ENCODE data around the gene PARD3. TPM values are rescaled to one million over a fixed set of nuclear protein-coding genes. Genes with fewer than 3 reads are reported as not detected.
A peak's percentile ranks its signal among the peaks of the same experiment; 100 is the strongest.

PARD3 gene
- total and polyA plus RNA-seq, 5 donors = 10.5 to 40.3 (median 27.8) TPM

GRCh38 chr10:34740321-34740720, 74.8 kb downstream of the PARD3 start:
- no peak for ATAC-seq
- Histone ChIP-seq H3K27ac (ENCODE audit: low read length) (no peak overlapping the region), H3K4me1 (ENCODE audit: control insufficient read depth, insufficient read depth, low read length) (peaks cover 4% of the 10 kb centered on the region), H3K27me3 (ENCODE audit: control insufficient read depth, insufficient read depth) (no peaks in the 10 kb centered on the region), H3K9me3 (ENCODE audit: control insufficient read depth, low read length) (no peaks in the 10 kb centered on the region), H3K4me3 (ENCODE audit: low read length) (no peak overlapping the region)
- no peak for DNase-seq
- intact Hi-C loops (cut with DNase I) = no loop called here
- WGBS = 41% methylated on average over 5 of the region's 5 CpGs

- DNase-seq (peak; percentile 32 to 77 (median 73)), ATAC-seq (peak; percentile 51 to 63)
- no peak overlapping the region for H3K4me3 ChIP-seq (ENCODE audit: low read length)
- H3K27me3 ChIP-seq (ENCODE audit: control insufficient read depth, insufficient read depth) = no peaks in the 10 kb centered on the region
- 7% methylated on average over 9 of the region's 9 CpGs for WGBS
- no peaks in the 10 kb centered on the region for H3K9me3 ChIP-seq (ENCODE audit: control insufficient read depth, low read length)
- H3K4me1 ChIP-seq (ENCODE audit: control insufficient read depth, insufficient read depth, low read length) = peaks cover 4% of the 10 kb centered on the region
- H3K27ac ChIP-seq (ENCODE audit: low read length) = no peak overlapping the region
- intact Hi-C loops (cut with DNase I) = no loop called here
Measured at GRCh38 chr10:34739915-34740314, 75.2 kb downstream of the PARD3 start.

- Histone ChIP-seq H3K27me3 (ENCODE audit: control insufficient read depth, insufficient read depth) (no peaks in the 10 kb centered on the region), H3K4me1 (ENCODE audit: control insufficient read depth, insufficient read depth, low read length) (peaks cover 2% of the 10 kb centered on the region), H3K27ac (ENCODE audit: low read length) (no peak overlapping the region), H3K9me3 (ENCODE audit: control insufficient read depth, low read length) (no peaks in the 10 kb centered on the region), H3K4me3 (ENCODE audit: low read length) (no peak overlapping the region)
- no peak for DNase-seq
- intact Hi-C loops (cut with DNase I) = no loop called here
- 94% methylated on average over 7 of the region's 7 CpGs for WGBS
- no peak for ATAC-seq
Measured at GRCh38 chr10:34737772-34738169, 77.3 kb downstream of the PARD3 start.

GRCh38 chr10:34736976-34737771, 77.9 kb downstream of the PARD3 start:
- Histone ChIP-seq H3K9me3 (ENCODE audit: control insufficient read depth, low read length) (no peaks in the 10 kb centered on the region), H3K4me1 (ENCODE audit: control insufficient read depth, insufficient read depth, low read length) (peaks cover 2% of the 10 kb centered on the region), H3K27ac (ENCODE audit: low read length) (no peak overlapping the region), H3K27me3 (ENCODE audit: control insufficient read depth, insufficient read depth) (no peaks in the 10 kb centered on the region), H3K4me3 (ENCODE audit: low read length) (no peak overlapping the region)
- ATAC-seq (no peak), DNase-seq (no peak)
- intact Hi-C loops (cut with DNase I) = no loop called here
- WGBS = 88% methylated on average over 12 of the region's 12 CpGs

- WGBS = 82% methylated on average over 3 of the region's 3 CpGs
- no peak for ATAC-seq
- H3K4me1 ChIP-seq (ENCODE audit: control insufficient read depth, insufficient read depth, low read length) = peaks cover 2% of the 10 kb centered on the region
Measured at GRCh38 chr10:34734918-34735317, 80.2 kb downstream of the PARD3 start.

GRCh38 chr10:34732926-34733325, 82.2 kb downstream of the PARD3 start:
- no peak for ATAC-seq
- intact Hi-C loops (cut with DNase I) = no loop called here
- WGBS = 80% methylated on average over 4 of the region's 4 CpGs

More at GRCh38 chr10:34734918-34735317, 80.2 kb downstream of the PARD3 start:
- Histone ChIP-seq H3K9me3 (ENCODE audit: control insufficient read depth, low read length) (no peaks in the 10 kb centered on the region), H3K27me3 (ENCODE audit: control insufficient read depth, insufficient read depth) (no peaks in the 10 kb centered on the region), H3K27ac (ENCODE audit: low read length) (no peak overlapping the region), H3K4me3 (ENCODE audit: low read length) (no peak overlapping the region)
- intact Hi-C loops (cut with DNase I) = no loop called here
- DNase-seq = no peak

GRCh38 chr10:34731885-34732701, 83.0 kb downstream of the PARD3 start:
- DNase-seq = no peak
- H3K9me3 ChIP-seq (ENCODE audit: control insufficient read depth, low read length) = no peaks in the 10 kb centered on the region
- WGBS = 66% methylated on average over 7 of the region's 7 CpGs
- H3K27me3 ChIP-seq (ENCODE audit: control insufficient read depth, insufficient read depth) = no peaks in the 10 kb centered on the region
- H3K4me1 ChIP-seq (ENCODE audit: control insufficient read depth, insufficient read depth, low read length) = peaks cover 5% of the 10 kb centered on the region
- H3K27ac ChIP-seq (ENCODE audit: low read length) = no peak overlapping the region
- no peak overlapping the region for H3K4me3 ChIP-seq (ENCODE audit: low read length)
- intact Hi-C loops (cut with DNase I) = no loop called here
- no peak for ATAC-seq

More at GRCh38 chr10:34732926-34733325, 82.2 kb downstream of the PARD3 start:
- Histone ChIP-seq H3K9me3 (ENCODE audit: control insufficient read depth, low read length) (no peaks in the 10 kb centered on the region), H3K4me3 (ENCODE audit: low read length) (no peak overlapping the region), H3K4me1 (ENCODE audit: control insufficient read depth, insufficient read depth, low read length) (peaks cover 2% of the 10 kb centered on the region), H3K27me3 (ENCODE audit: control insufficient read depth, insufficient read depth) (no peaks in the 10 kb centered on the region), H3K27ac (ENCODE audit: low read length) (no peak overlapping the region)
- DNase-seq = no peak

GRCh38 chr10:34731213-34731612, 83.9 kb downstream of the PARD3 start:
- DNase-seq (no peak), ATAC-seq (no peak)
- 87% methylated on average over 2 of the region's 2 CpGs for WGBS
- H3K4me1 ChIP-seq (ENCODE audit: control insufficient read depth, insufficient read depth, low read length) = peaks cover 6% of the 10 kb centered on the region
- no peak overlapping the region for H3K27ac ChIP-seq (ENCODE audit: low read length)
- H3K9me3 ChIP-seq (ENCODE audit: control insufficient read depth, low read length) = no peaks in the 10 kb centered on the region
- H3K4me3 ChIP-seq (ENCODE audit: low read length) = no peak overlapping the region
- no peaks in the 10 kb centered on the region for H3K27me3 ChIP-seq (ENCODE audit: control insufficient read depth, insufficient read depth)
- intact Hi-C loops (cut with DNase I) = no loop called here

GRCh38 chr10:34730726-34731125, 84.4 kb downstream of the PARD3 start:
- ATAC-seq (no peak), DNase-seq (no peak)
- H3K4me1 ChIP-seq (ENCODE audit: control insufficient read depth, insufficient read depth, low read length) = peaks cover 6% of the 10 kb centered on the region
- H3K27ac ChIP-seq (ENCODE audit: low read length) = no peak overlapping the region
- no peak overlapping the region for H3K4me3 ChIP-seq (ENCODE audit: low read length)
- H3K27me3 ChIP-seq (ENCODE audit: control insufficient read depth, insufficient read depth) = no peaks in the 10 kb centered on the region
- 95% methylated on average over 7 of the region's 7 CpGs for WGBS
- intact Hi-C loops (cut with DNase I) = no loop called here
- H3K9me3 ChIP-seq (ENCODE audit: control insufficient read depth, low read length) = no peaks in the 10 kb centered on the region

- DNase-seq = no peak
- no peaks in the 10 kb centered on the region for H3K9me3 ChIP-seq (ENCODE audit: control insufficient read depth, low read length)
- no peaks in the 10 kb centered on the region for H3K27me3 ChIP-seq (ENCODE audit: control insufficient read depth, insufficient read depth)
- WGBS = 52% methylated on average over 5 of the region's 5 CpGs
- no peak overlapping the region for H3K27ac ChIP-seq (ENCODE audit: low read length)
- ATAC-seq = no peak
- H3K4me1 ChIP-seq (ENCODE audit: control insufficient read depth, insufficient read depth, low read length) = peaks cover 6% of the 10 kb centered on the region
- intact Hi-C loops (cut with DNase I) = loop anchor here in 3 of 4 donors (10.0 kb wide), 1 partner anchor 85 kb away; the partner anchor contains the start of gene PARD3 (in 3 of the 3)
- H3K4me3 ChIP-seq (ENCODE audit: low read length) = no peak overlapping the region
Measured at GRCh38 chr10:34729619-34730018, 85.5 kb downstream of the PARD3 start.

- no peak for ATAC-seq
- no peaks in the 10 kb centered on the region for H3K27me3 ChIP-seq (ENCODE audit: control insufficient read depth, insufficient read depth)
- peaks cover 6% of the 10 kb centered on the region for H3K4me1 ChIP-seq (ENCODE audit: control insufficient read depth, insufficient read depth, low read length)
- no peak for DNase-seq
- H3K27ac ChIP-seq (ENCODE audit: low read length) = no peak overlapping the region
- 81% methylated on average over 1 of the region's 1 CpG for WGBS
- intact Hi-C loops (cut with DNase I) = loop anchor here in 3 of 4 donors (10.0 kb wide), 1 partner anchor 86 kb away; the partner anchor contains the start of gene PARD3 (in 3 of the 3)
- no peaks in the 10 kb centered on the region for H3K9me3 ChIP-seq (ENCODE audit: control insufficient read depth, low read length)
- no peak overlapping the region for H3K4me3 ChIP-seq (ENCODE audit: low read length)
Measured at GRCh38 chr10:34728361-34728760, 86.7 kb downstream of the PARD3 start.
